HFFc6 (cell line): ENCODE results near the gene CUL3. TPM values are rescaled to one million over a fixed set of nuclear protein-coding genes. Genes with fewer than 3 reads are reported as not detected.
"Not testable (repeated sequence)": the region's sequence is repeated elsewhere in the genome, so short reads cannot be mapped to it uniquely, and the experiment has no call there.

ENCODE experiments used
- DNase-seq: peaks from one replicate; pipeline ENCODE4 v3.0.0-alpha.2; 2018
- H3K27ac Mint-ChIP-seq: 2 replicates; pipeline ENCODE4 v1.8.0; 2020; ENCODE audit warnings: mild to moderate bottlenecking, mixed read lengths
- H3K27me3 Mint-ChIP-seq: 2 replicates; pipeline ENCODE4 v1.8.0; 2021; ENCODE audit warnings: mild to moderate bottlenecking, moderate library complexity, mixed read lengths; ENCODE audit not compliant: insufficient read depth
- H3K36me3 Mint-ChIP-seq: 2 replicates; pipeline ENCODE4 v1.8.0; 2021; ENCODE audit warnings: low read depth, mixed read lengths
- H3K4me1 Mint-ChIP-seq: 2 replicates; pipeline ENCODE4 v1.8.0; 2020; ENCODE audit warnings: low read depth, mixed read lengths
- H3K4me3 Mint-ChIP-seq: 2 replicates; pipeline ENCODE4 v1.8.0; 2020; ENCODE audit warnings: mild to moderate bottlenecking, moderate library complexity, mixed read lengths
- H3K9me3 Mint-ChIP-seq: 2 replicates; pipeline ENCODE4 v1.8.0; 2020; ENCODE audit warnings: mild to moderate bottlenecking, mixed read lengths
- CTCF ChIP-seq: fragments of 200-600 bp; sonication (generic); IDR thresholded peaks from 2 replicates; pipeline ENCODE4 v1.5.0; 2021; ENCODE audit warnings: antibody characterized with exemption, mild to moderate bottlenecking
- total RNA-seq, 6 experiments: library from RNA; stranded (reverse); fragmentation: NEBNext Ultra II Directional; extraction: Animal tissue kit (Norgen Biotek cat#: 25700); gene quantifications; 2 replicates in 1 of 6; 3 replicates in 5 of 6; pipeline ENCODE4 v1.2.3, GENCODE V29; 2021

CUL3 gene
- total RNA-seq, 6 experiments from 2014 or later, result 76.9 to 88.4 (median 83.3) TPM

- Mint-ChIP-seq H3K27ac (peak overlapping the region; percentile 47), H3K9me3 (no peaks in the 10 kb centered on the region), H3K4me3 (peak overlapping the region; percentile 27; the same call in 1 of the 2 replicates), H3K36me3 (peaks cover 9% of the 10 kb centered on the region), H3K4me1 (peaks cover 60% of the 10 kb centered on the region), H3K27me3 (no peaks in the 10 kb centered on the region)
- no peak for TF ChIP-seq CTCF
- DNase-seq, result no peak
Measured at GRCh38 chr2:224517963-224518362, 67.2 kb downstream of the CUL3 start.

GRCh38 chr2:224516393-224516792 lies 68.8 kb downstream of the CUL3 start:
- not testable (repeated sequence) for DNase-seq, H3K27ac Mint-ChIP-seq, H3K4me3 Mint-ChIP-seq, H3K9me3 Mint-ChIP-seq, H3K27me3 Mint-ChIP-seq
- Mint-ChIP-seq H3K36me3 (peaks cover 11% of the 10 kb centered on the region), H3K4me1 (peaks cover 61% of the 10 kb centered on the region)

GRCh38 chr2:224513991-224514390 lies 71.2 kb downstream of the CUL3 start:
- Mint-ChIP-seq H3K4me1 (peaks cover 42% of the 10 kb centered on the region), H3K4me3 (peak overlapping the region; percentile 34; the same call in 1 of the 2 replicates), H3K27ac (no peak overlapping the region), H3K9me3 (no peaks in the 10 kb centered on the region), H3K36me3 (peaks cover 20% of the 10 kb centered on the region), H3K27me3 (no peaks in the 10 kb centered on the region)
- no peak for TF ChIP-seq CTCF
- DNase-seq, result no peak

GRCh38 chr2:224507789-224508188 lies 77.4 kb downstream of the CUL3 start:
- TF ChIP-seq CTCF, result no peak
- H3K4me1 Mint-ChIP-seq, result peaks cover 2% of the 10 kb centered on the region; the same call in 1 of the 2 replicates
- no peaks in the 10 kb centered on the region for H3K9me3 Mint-ChIP-seq
- H3K27ac Mint-ChIP-seq, result no peak overlapping the region
- H3K4me3 Mint-ChIP-seq, result no peak overlapping the region
- H3K27me3 Mint-ChIP-seq, result no peaks in the 10 kb centered on the region
- DNase-seq, result no peak
- peaks cover 32% of the 10 kb centered on the region for H3K36me3 Mint-ChIP-seq

GRCh38 chr2:224506494-224506893 lies 78.7 kb downstream of the CUL3 start:
- H3K4me3 Mint-ChIP-seq, result no peak overlapping the region
- TF ChIP-seq CTCF, result no peak
- H3K4me1 Mint-ChIP-seq, result no peaks in the 10 kb centered on the region
- H3K27ac Mint-ChIP-seq, result no peak overlapping the region
- no peak for DNase-seq
- peaks cover 33% of the 10 kb centered on the region for H3K36me3 Mint-ChIP-seq
- H3K27me3 Mint-ChIP-seq, result no peaks in the 10 kb centered on the region
- no peaks in the 10 kb centered on the region for H3K9me3 Mint-ChIP-seq

- no peak for DNase-seq
- TF ChIP-seq CTCF, result no peak
- Mint-ChIP-seq H3K27me3 (peaks cover 5% of the 10 kb centered on the region), H3K4me1 (no peaks in the 10 kb centered on the region), H3K9me3 (no peaks in the 10 kb centered on the region), H3K36me3 (peaks cover 36% of the 10 kb centered on the region), H3K4me3 (no peak overlapping the region), H3K27ac (no peak overlapping the region)
Measured at GRCh38 chr2:224498991-224499390, 86.2 kb downstream of the CUL3 start.
